ENCODE measurements around the gene GPATCH8. TPM values are rescaled to one million over a fixed set of nuclear protein-coding genes. Genes with fewer than 3 reads are reported as not detected.
"Not testable (repeated sequence)": the region's sequence is repeated elsewhere in the genome, so short reads cannot be mapped to it uniquely, and the experiment has no call there.

Gene GPATCH8
- total RNA-seq, 1 experiment from 2014 or later: 39.4 TPM

GRCh38 chr17:44375196-44376017, 127.8 kb downstream of the GPATCH8 start:
- no peaks in the 10 kb centered on the region for H3K4me1 ChIP-seq (replicated peaks; ENCODE audit: insufficient read depth)
- H3K9me2 ChIP-seq (ENCODE audit: insufficient read depth): no peaks in the 10 kb centered on the region
- H3K9me3 ChIP-seq (ENCODE audit: insufficient read depth, low read depth): no peaks in the 10 kb centered on the region
- H3K79me2 ChIP-seq (ENCODE audit: low read depth): no peaks in the 10 kb centered on the region
- DNase-seq: no peak
- no peak for TF ChIP-seq CTCF (conservative IDR thresholded peaks at IDR 0.05)
- TF ChIP-seq EZH2 (IDR thresholded peaks at IDR 0.05; ENCODE audit: low read depth): no peak
- H3K4me2 ChIP-seq: no peak overlapping the region
- no peaks in the 10 kb centered on the region for H3K36me3 ChIP-seq (ENCODE audit: low read depth)
- no peak overlapping the region for H2AFZ ChIP-seq
- no peak overlapping the region for H3K27ac ChIP-seq
- intact Hi-C loops (cut with micrococcal nuclease; ENCODE audit: unreplicated experiment): no loop called here
- BruUV-seq (replicated peaks): no TSS peak
- H3K4me3 ChIP-seq: no peak overlapping the region
- ChIA-PET POLR2A (ENCODE audit: unreplicated experiment) (no interaction called here), CTCF (interaction anchor here (0.6 kb wide), 1 partner anchor 18 kb away, joined by 3 read pairs; no protein-coding TSS in a partner anchor)
- no peaks in the 10 kb centered on the region for H4K20me1 ChIP-seq (ENCODE audit: insufficient read depth)
- no peaks in the 10 kb centered on the region for H3K27me3 ChIP-seq (ENCODE audit: insufficient read depth, low read depth)
- H3F3A ChIP-seq (ENCODE audit: insufficient read depth, low read depth): no peaks in the 10 kb centered on the region

- H3K27me3 ChIP-seq (ENCODE audit: insufficient read depth, low read depth): no peaks in the 10 kb centered on the region
- no peaks in the 10 kb centered on the region for H3K79me2 ChIP-seq (ENCODE audit: low read depth)
- ChIA-PET CTCF (no interaction called here), POLR2A (ENCODE audit: unreplicated experiment) (no interaction called here)
- H3K9me2 ChIP-seq (ENCODE audit: insufficient read depth): no peaks in the 10 kb centered on the region
- no peak for TF ChIP-seq EZH2 (IDR thresholded peaks at IDR 0.05; ENCODE audit: low read depth)
- no peak for TF ChIP-seq CTCF (conservative IDR thresholded peaks at IDR 0.05)
- no TSS peak for BruUV-seq (replicated peaks)
- H2AFZ ChIP-seq: no peak overlapping the region
- H3K36me3 ChIP-seq (ENCODE audit: low read depth): no peaks in the 10 kb centered on the region
- no peak overlapping the region for H3K4me3 ChIP-seq
- no peak for DNase-seq
- no peak overlapping the region for H3K27ac ChIP-seq
- H3K4me2 ChIP-seq: no peak overlapping the region
- H4K20me1 ChIP-seq (ENCODE audit: insufficient read depth): no peaks in the 10 kb centered on the region
- H3K4me1 ChIP-seq (replicated peaks; ENCODE audit: insufficient read depth): no peaks in the 10 kb centered on the region
- H3F3A ChIP-seq (ENCODE audit: insufficient read depth, low read depth): no peaks in the 10 kb centered on the region
- intact Hi-C loops (cut with micrococcal nuclease; ENCODE audit: unreplicated experiment): no loop called here
- no peaks in the 10 kb centered on the region for H3K9me3 ChIP-seq (ENCODE audit: insufficient read depth, low read depth)
These were observed 128.7 kb downstream of the GPATCH8 start for GRCh38 chr17:44374306-44375195.

GRCh38 chr17:44372036-44372435, 131.2 kb downstream of the GPATCH8 start:
- Histone ChIP-seq H3K79me2 (ENCODE audit: low read depth) (no peaks in the 10 kb centered on the region), H3K36me3 (ENCODE audit: low read depth) (no peaks in the 10 kb centered on the region), H3K9me3 (ENCODE audit: insufficient read depth, low read depth) (no peaks in the 10 kb centered on the region), H3K4me2 (no peak overlapping the region), H4K20me1 (ENCODE audit: insufficient read depth) (no peaks in the 10 kb centered on the region), H3K4me3 (no peak overlapping the region), H3K27ac (no peak overlapping the region), H3K4me1 (replicated peaks; ENCODE audit: insufficient read depth) (no peaks in the 10 kb centered on the region), H2AFZ (no peak overlapping the region), H3F3A (ENCODE audit: insufficient read depth, low read depth) (no peaks in the 10 kb centered on the region), H3K9me2 (ENCODE audit: insufficient read depth) (no peaks in the 10 kb centered on the region), H3K27me3 (ENCODE audit: insufficient read depth, low read depth) (no peaks in the 10 kb centered on the region)
- intact Hi-C loops (cut with micrococcal nuclease; ENCODE audit: unreplicated experiment): no loop called here
- BruUV-seq (replicated peaks): no TSS peak
- ChIA-PET POLR2A (ENCODE audit: unreplicated experiment) (no interaction called here), CTCF (no interaction called here)
- DNase-seq: no peak
- TF ChIP-seq CTCF (conservative IDR thresholded peaks at IDR 0.05) (no peak), EZH2 (IDR thresholded peaks at IDR 0.05; ENCODE audit: low read depth) (no peak)

- BruUV-seq (replicated peaks); H3K4me2 ChIP-seq; H4K20me1 ChIP-seq (ENCODE audit: insufficient read depth); H3K4me1 ChIP-seq (replicated peaks; ENCODE audit: insufficient read depth); H3K79me2 ChIP-seq (ENCODE audit: low read depth); H3K9me2 ChIP-seq (ENCODE audit: insufficient read depth); DNase-seq; intact Hi-C loops (cut with micrococcal nuclease; ENCODE audit: unreplicated experiment); H3F3A ChIP-seq (ENCODE audit: insufficient read depth, low read depth); H3K4me3 ChIP-seq; H2AFZ ChIP-seq; H3K36me3 ChIP-seq (ENCODE audit: low read depth); H3K9me3 ChIP-seq (ENCODE audit: insufficient read depth, low read depth); H3K27ac ChIP-seq: not testable (repeated sequence)
- H3K27me3 ChIP-seq (ENCODE audit: insufficient read depth, low read depth): peaks cover 18% of the 10 kb centered on the region; the same call in 1 of the 2 replicates
- POLR2A ChIA-PET (ENCODE audit: unreplicated experiment): interaction anchor here (0.8 kb wide), 1 partner anchor 61 kb away, joined by 9 read pairs; no protein-coding TSS in a partner anchor
- CTCF ChIA-PET: interaction anchor here (0.9 kb wide), 1 partner anchor 246 kb away, joined by 3 read pairs; the partner anchor contains the start of gene HDAC5
These were observed 133.7 kb downstream of the GPATCH8 start for GRCh38 chr17:44369414-44370023.
